Keratinocyte (primary cell): ENCODE data around the gene STXBP5L. TPM values are rescaled to one million over a fixed set of nuclear protein-coding genes. Genes with fewer than 3 reads are reported as not detected.

Experiments
- DNase-seq: peaks from one replicate; pipeline ENCODE4 v3.0.0-alpha.2; 2011; ENCODE audit warnings: low read depth, missing footprints, low spot score
- FAIRE-seq: peaks from 2 replicates; lab custom pipeline; 2011; peaks lifted over from hg19 to GRCh38; lab: Jason Lieb, UNC
- H2AFZ ChIP-seq: 2 replicates; pipeline ENCODE4 v1.6.0; 2012; ENCODE audit warnings: low read length, control low read depth, inconsistent platforms; ENCODE audit not compliant: control insufficient read depth
- H3K27ac ChIP-seq: 2 replicates; pipeline ENCODE4 v1.5.1; 2011; ENCODE audit warnings: low read length; ENCODE audit not compliant: control insufficient read depth, insufficient read depth
- H3K27me3 ChIP-seq: 3 replicates; pipeline ENCODE4 v1.6.0; 2011; ENCODE audit warnings: low read length; ENCODE audit not compliant: control insufficient read depth, insufficient read depth; ENCODE audit errors: extremely low read depth
- H3K36me3 ChIP-seq, 2 experiments: 2 replicates in 1 of 2; 3 replicates in 1 of 2; pipeline ENCODE4 v1.5.1; 2011; ENCODE audit warnings: low read length in 2 of 2, mild to moderate bottlenecking in 1 of 2; ENCODE audit not compliant: control insufficient read depth in 2 of 2, insufficient read depth in 2 of 2; ENCODE audit errors: extremely low read depth in 1 of 2
- H3K4me1 ChIP-seq: 3 replicates; pipeline ENCODE4 v1.5.1; 2011; ENCODE audit warnings: low read length; ENCODE audit not compliant: control insufficient read depth, insufficient read depth; ENCODE audit errors: extremely low read depth
- H3K4me2 ChIP-seq: 3 replicates; pipeline ENCODE4 v1.6.0; 2011; ENCODE audit warnings: low read depth, low read length; ENCODE audit not compliant: control insufficient read depth, insufficient read depth; ENCODE audit errors: extremely low read depth
- H3K4me3 ChIP-seq, 3 experiments: fragments of 200-600 bp in 1 of 3; sonication (generic) in 1 of 3; 2 replicates in 2 of 3; 3 replicates in 1 of 3; pipeline ENCODE4 v1.5.1; 2011 to 2016; ENCODE audit warnings: low read length in 3 of 3, mild to moderate bottlenecking in 3 of 3, control low read depth in 2 of 3, inconsistent platforms in 1 of 3, low read depth in 1 of 3, mixed read lengths in 1 of 3, mixed run types in 1 of 3, moderate library complexity in 1 of 3; ENCODE audit not compliant: control insufficient read depth in 2 of 3, insufficient read depth in 2 of 3; ENCODE audit errors: extremely low read depth in 1 of 3
- H3K79me2 ChIP-seq: 2 replicates; pipeline ENCODE4 v1.6.0; 2012; ENCODE audit warnings: low read length; ENCODE audit not compliant: control insufficient read depth, insufficient read depth
- H3K9ac ChIP-seq: 3 replicates; pipeline ENCODE4 v1.6.0; 2011; ENCODE audit warnings: low read length; ENCODE audit not compliant: control insufficient read depth, insufficient read depth; ENCODE audit errors: extremely low read depth
- H3K9me1 ChIP-seq: 3 replicates; pipeline ENCODE4 v1.6.0; 2011; ENCODE audit warnings: low read length; ENCODE audit not compliant: control insufficient read depth, insufficient read depth; ENCODE audit errors: extremely low read depth
- H3K9me3 ChIP-seq: 2 replicates; pipeline ENCODE4 v1.5.1; 2012; ENCODE audit warnings: low read depth, low read length; ENCODE audit not compliant: control insufficient read depth
- H4K20me1 ChIP-seq: 3 replicates; pipeline ENCODE4 v1.6.0; 2011; ENCODE audit warnings: low read length; ENCODE audit not compliant: control insufficient read depth, insufficient read depth; ENCODE audit errors: extremely low read depth
- CTCF ChIP-seq, 3 experiments: IDR thresholded peaks in 1 of 3; conservative IDR thresholded peaks in 1 of 3; optimal IDR thresholded peaks in 1 of 3; 2 replicates in 2 of 3; 3 replicates in 1 of 3; pipeline versions ENCODE3 to v1.5.1; 2011; ENCODE audit warnings: low read length in 3 of 3, mild to moderate bottlenecking in 3 of 3, moderate library complexity in 2 of 3, control low read depth in 1 of 3, inconsistent platforms in 1 of 3; ENCODE audit not compliant: insufficient read depth in 2 of 3; ENCODE audit errors: extremely low read depth in 1 of 3
- EZH2 ChIP-seq: IDR thresholded peaks from one replicate; pipeline ENCODE4 v1.6.1; 2012; ENCODE audit warnings: inconsistent platforms, mild to moderate bottlenecking, low read length, moderate library complexity
- dilution Hi-C: fragments of 300-500 bp; cut with MboI; formaldehyde crosslinking; loops from one replicate; pipeline ENCODE4 v1.7.0; 2020; ENCODE audit warnings: low sequenced_read_pairs; ENCODE audit not compliant: extremely low pct_ligation_motif_present
- polyA plus RNA-seq, 5 experiments: library from polyadenylated mRNA; depleted of rRNA in 3 of 5; stranded (reverse) in 3 of 5; stranded (forward) in 1 of 5; unstranded in 1 of 5; fragments of >200 nt; gene quantifications; 1 replicate in 1 of 5; 2 replicates in 3 of 5; 3 replicates in 1 of 5; pipeline versions ENCODE4 v1.2.1 to v1.2.3, GENCODE V29; 2011 to 2012; ENCODE audit warnings: missing spikeins in 2 of 5, low read depth in 1 of 5, low replicate concordance in 1 of 5

The STXBP5L gene
- polyA plus RNA-seq, 1 donor (not counting 4 experiments of a cell fraction or from before 2014, with no cell fraction given): not detected

DNA sequence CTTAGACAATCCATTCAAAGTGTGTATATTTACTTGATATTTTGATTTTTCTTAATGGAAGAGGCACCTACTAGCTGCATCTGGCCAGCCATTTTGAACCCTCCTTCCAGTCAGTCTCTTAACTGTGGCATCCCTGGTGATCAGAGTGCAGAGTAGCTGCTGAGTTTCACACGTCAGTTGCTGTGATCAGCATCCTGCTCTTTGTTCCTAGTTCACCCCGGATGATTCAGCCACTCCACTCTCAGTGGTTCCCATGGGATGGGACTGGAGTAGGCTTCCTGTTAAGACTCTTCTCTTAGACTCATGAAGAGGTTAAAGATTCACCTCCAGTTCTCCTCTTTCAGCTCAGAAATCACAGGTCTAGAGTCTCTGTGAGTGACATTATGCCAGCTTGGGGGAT lies 75.8 kb downstream of the STXBP5L start:
- no peaks in the 10 kb centered on the region for H3K27me3 ChIP-seq
- H4K20me1 ChIP-seq: no peaks in the 10 kb centered on the region
- dilution Hi-C loops: no loop called here
- H3K9me3 ChIP-seq: no peaks in the 10 kb centered on the region
- no peak overlapping the region for H3K27ac ChIP-seq
- DNase-seq (no peak), FAIRE-seq (no peak)
- H3K9me1 ChIP-seq: no peaks in the 10 kb centered on the region
- no peaks in the 10 kb centered on the region for H3K36me3 ChIP-seq
- H3K4me3 ChIP-seq: no peak overlapping the region
- no peaks in the 10 kb centered on the region for H3K79me2 ChIP-seq
- H3K9ac ChIP-seq: no peak overlapping the region
- H3K4me1 ChIP-seq: no peaks in the 10 kb centered on the region
- no peak for TF ChIP-seq CTCF (optimal IDR thresholded peaks at IDR 0.05 in 1 of 3, IDR thresholded peaks at IDR 0.05 in 1 of 3, conservative IDR thresholded peaks at IDR 0.05 in 1 of 3; ENCODE audit: extremely low read depth in 1 of 3, insufficient read depth in 2 of 3, low read length in 3 of 3)
- no peak overlapping the region for H3K4me2 ChIP-seq
- no peak overlapping the region for H2AFZ ChIP-seq

- Histone ChIP-seq H3K27ac (no peak overlapping the region), H3K9ac (no peak overlapping the region), H3K4me3 (no peak overlapping the region), H3K9me1 (no peaks in the 10 kb centered on the region), H2AFZ (no peak overlapping the region), H3K79me2 (no peaks in the 10 kb centered on the region), H3K4me1 (no peaks in the 10 kb centered on the region), H3K4me2 (no peak overlapping the region), H3K36me3 (no peaks in the 10 kb centered on the region), H3K9me3 (no peaks in the 10 kb centered on the region), H3K27me3 (no peaks in the 10 kb centered on the region), H4K20me1 (no peaks in the 10 kb centered on the region)
- no peak for TF ChIP-seq CTCF (optimal IDR thresholded peaks at IDR 0.05 in 1 of 3, IDR thresholded peaks at IDR 0.05 in 1 of 3, conservative IDR thresholded peaks at IDR 0.05 in 1 of 3; ENCODE audit: extremely low read depth in 1 of 3, insufficient read depth in 2 of 3, low read length in 3 of 3)
- TF ChIP-seq EZH2: no peak
- FAIRE-seq (no peak), DNase-seq (no peak)
- dilution Hi-C loops: no loop called here
Measured at GRCh38 chr3:120985242-120985641, 77.2 kb downstream of the STXBP5L start.
